Tibial nerve (tissue), 4 donors: Measurements from ENCODE around the gene CD82. TPM values are rescaled to one million over a fixed set of nuclear protein-coding genes. Genes with fewer than 3 reads are reported as not detected.

Source experiments
- DNase-seq, 2 donors: peaks; one replicate each; pipeline ENCODE4 v3.0.0-alpha.2; 2019; ENCODE audit warnings: low spot score in 2 of 2
- H3K27ac ChIP-seq, 4 donors: fragments of 200-600 bp; sonication (generic) in 3 of 4; one replicate each; pipeline ENCODE4 v1.5.1; 2017 to 2019; ENCODE audit warnings: mild to moderate bottlenecking in 1 of 4
- H3K27me3 ChIP-seq, 2 donors: fragments of 200-600 bp; sonication (generic) in 1 of 2; one replicate each; pipeline versions ENCODE4 v1.5.1 to v1.6.0; 2017 to 2019
- H3K36me3 ChIP-seq, 3 donors: fragments of 200-600 bp; sonication (generic); one replicate each; pipeline ENCODE4 v1.5.1; 2018 to 2019
- H3K4me1 ChIP-seq, 4 donors: fragments of 200-600 bp; sonication (generic) in 3 of 4; one replicate each; pipeline ENCODE4 v1.5.1; 2017 to 2019
- H3K4me3 ChIP-seq, 4 donors: fragments of 200-600 bp; sonication (generic) in 3 of 4; one replicate each; pipeline ENCODE4 v1.5.1; 2017 to 2019; ENCODE audit warnings: mild to moderate bottlenecking in 1 of 4, moderate library complexity in 1 of 4
- H3K9me3 ChIP-seq, 4 donors: fragments of 200-600 bp; sonication (generic) in 3 of 4; one replicate each; pipeline ENCODE4 v1.5.1; 2017 to 2019
- CTCF ChIP-seq, 5 experiments: fragments of 200-600 bp in 3 of 5; fragments of 450-650 bp in 2 of 5; sonication (generic) in 3 of 5; IDR thresholded peaks; one replicate each; pipeline ENCODE4 v1.5.1; 2016 to 2019; ENCODE audit warnings: antibody characterized with exemption in 5 of 5, mild to moderate bottlenecking in 3 of 5, moderate library complexity in 2 of 5
- EP300 ChIP-seq, 2 donors: sonication (generic); formaldehyde crosslinking; IDR thresholded peaks; one replicate each; pipeline ENCODE4 v1.6.1; 2017; ENCODE audit warnings: antibody characterized with exemption in 2 of 2, mild to moderate bottlenecking in 1 of 2
- POLR2A ChIP-seq, 2 donors: fragments of 450-650 bp; IDR thresholded peaks; one replicate each; pipeline ENCODE4 v1.6.1; 2017; ENCODE audit warnings: antibody characterized with exemption in 2 of 2, mild to moderate bottlenecking in 2 of 2, moderate library complexity in 2 of 2
- WGBS, 2 donors: methylation state at CpG; one replicate each; pipeline ENCODE4 v1.1.5; 2018; 5-methylcytosine and 5-hydroxymethylcytosine counted together
- total RNA-seq, 4 donors: library from RNA; depleted of rRNA; stranded (reverse); fragments of >200 nt; gene quantifications; one replicate each; pipeline ENCODE4 v1.1.0, GENCODE V29; 2016

Gene CD82
- total RNA-seq, 4 donors from 2014 or later = 27.9 to 49.4 (median 43.4) TPM

DNA sequence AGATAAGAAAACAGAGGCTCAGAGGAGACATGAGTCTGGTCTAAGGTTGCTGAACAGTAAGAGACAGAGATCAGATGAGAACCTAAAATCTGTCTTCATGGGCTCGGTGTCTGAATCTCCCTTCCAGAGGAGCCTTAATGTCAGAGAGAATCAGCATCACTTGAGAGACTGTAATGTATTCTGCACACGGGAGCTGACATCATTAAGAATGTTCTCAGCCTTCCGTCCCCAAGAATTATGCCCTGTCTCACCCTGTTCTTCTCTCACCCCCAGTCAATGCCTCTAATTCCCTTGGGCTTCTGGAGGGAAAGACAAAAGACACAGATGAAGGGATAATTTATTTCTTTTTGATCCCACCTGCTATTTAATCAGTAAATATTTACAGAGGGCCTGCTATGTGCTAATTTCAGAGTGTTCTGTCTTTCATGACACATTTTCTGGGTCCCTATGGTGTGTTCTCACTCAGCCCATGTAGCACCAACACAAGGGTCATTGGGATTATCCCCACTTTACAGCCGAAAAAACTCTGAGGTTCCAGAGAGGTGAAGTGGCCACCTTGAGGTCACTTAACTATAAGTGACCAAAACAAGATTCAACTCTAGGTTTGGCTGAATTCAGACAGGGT lies 61.8 kb downstream of the CD82 start:
- Histone ChIP-seq H3K9me3 (peaks cover 0 to 4% (median 0%) of the 10 kb centered on the region in 4 donors), H3K4me3 (no peak overlapping the region), H3K36me3 (no peaks in the 10 kb centered on the region), H3K27me3 (no peaks in the 10 kb centered on the region), H3K4me1 (peaks cover 0 to 30% (median 20%) of the 10 kb centered on the region in 4 donors), H3K27ac (peak overlapping the region in 2 of 4 donors; percentile 72 to 79)
- 54 to 57% methylated on average over 4 of the region's 4 CpGs for WGBS, 2 donors
- no peak for DNase-seq
- TF ChIP-seq POLR2A (IDR thresholded peaks at IDR 0.05) (no peak), EP300 (IDR thresholded peaks at IDR 0.05) (no peak), CTCF (IDR thresholded peaks at IDR 0.05) (no peak)

GRCh38 chr11:44627911-44628729 lies 62.7 kb downstream of the CD82 start:
- H3K4me1 ChIP-seq = peaks cover 0 to 32% (median 20%) of the 10 kb centered on the region in 4 donors
- 13 to 38% methylated on average over 8 to 9 of the region's 9 CpGs for WGBS, 2 donors
- H3K27ac ChIP-seq = peak overlapping the region in 3 of 4 donors; percentile 9 to 79 (median 72)
- no peak overlapping the region for H3K4me3 ChIP-seq
- no peaks in the 10 kb centered on the region for H3K27me3 ChIP-seq
- H3K9me3 ChIP-seq = peaks cover 0 to 4% (median 0%) of the 10 kb centered on the region in 4 donors
- no peaks in the 10 kb centered on the region for H3K36me3 ChIP-seq
- DNase-seq = peak; percentile 32 to 59
- TF ChIP-seq CTCF (IDR thresholded peaks at IDR 0.05) = peak in 1 of 5 experiments; percentile 18
- TF ChIP-seq EP300 (IDR thresholded peaks at IDR 0.05) = no peak
- TF ChIP-seq POLR2A (IDR thresholded peaks at IDR 0.05) = no peak

GRCh38 chr11:44628730-44629700 lies 63.6 kb downstream of the CD82 start:
- TF ChIP-seq POLR2A (IDR thresholded peaks at IDR 0.05) (no peak), CTCF (IDR thresholded peaks at IDR 0.05) (no peak), EP300 (IDR thresholded peaks at IDR 0.05) (no peak)
- no peak overlapping the region for H3K4me3 ChIP-seq
- H3K36me3 ChIP-seq = no peaks in the 10 kb centered on the region
- DNase-seq = no peak
- 72 to 73% methylated on average over 14 of the region's 14 CpGs for WGBS, 2 donors
- peak overlapping the region in 2 of 4 donors; percentile 67 to 72 for H3K27ac ChIP-seq
- no peaks in the 10 kb centered on the region for H3K27me3 ChIP-seq
- peaks cover 0 to 31% (median 18%) of the 10 kb centered on the region in 4 donors for H3K4me1 ChIP-seq
- H3K9me3 ChIP-seq = peaks cover 0 to 4% (median 0%) of the 10 kb centered on the region in 4 donors

GRCh38 chr11:44629732-44630345 lies 64.4 kb downstream of the CD82 start:
- no peaks in the 10 kb centered on the region for H3K27me3 ChIP-seq
- 70 to 71% methylated on average over 8 of the region's 8 CpGs for WGBS, 2 donors
- H3K36me3 ChIP-seq = no peaks in the 10 kb centered on the region
- H3K27ac ChIP-seq = peak overlapping the region in 2 of 4 donors; percentile 13 to 37
- H3K4me1 ChIP-seq = peaks cover 0 to 38% (median 23%) of the 10 kb centered on the region in 4 donors
- H3K9me3 ChIP-seq = peaks cover 0 to 4% (median 0%) of the 10 kb centered on the region in 4 donors
- H3K4me3 ChIP-seq = no peak overlapping the region
- DNase-seq = no peak
- TF ChIP-seq POLR2A (IDR thresholded peaks at IDR 0.05) (no peak), EP300 (IDR thresholded peaks at IDR 0.05) (no peak), CTCF (IDR thresholded peaks at IDR 0.05) (no peak)
